CD14-positive monocyte (primary cell): ENCODE measurements around the gene MUC12. TPM values are rescaled to one million over a fixed set of nuclear protein-coding genes. Genes with fewer than 3 reads are reported as not detected.
A peak's percentile ranks its signal among the peaks of the same experiment; 100 is the strongest.
"Not testable (repeated sequence)": the region's sequence is repeated elsewhere in the genome, so short reads cannot be mapped to it uniquely, and the experiment has no call there.

Experiments used
- DNase-seq, 3 donors: peaks; one replicate each; pipeline ENCODE4 v3.0.0-alpha.2; 2011 to 2022
- H2AFZ ChIP-seq: 2 replicates; pipeline ENCODE4 v1.6.0; 2012; ENCODE audit warnings: mild to moderate bottlenecking, low read depth, low read length, inconsistent platforms; ENCODE audit not compliant: insufficient read depth, poor library complexity, severe bottlenecking
- H3K27ac ChIP-seq, 2 donors: 1 replicate in 1 of 2; 2 replicates in 1 of 2; pipeline ENCODE4 v1.5.1; 2012 to 2013; ENCODE audit warnings: low read length in 2 of 2, control low read depth in 1 of 2, inconsistent platforms in 1 of 2, low read depth in 1 of 2, mild to moderate bottlenecking in 1 of 2
- H3K27me3 ChIP-seq, 2 donors: one replicate each; pipeline versions ENCODE4 v1.6.0 to v1.6.1; 2011 to 2013; ENCODE audit warnings: low read length in 2 of 2; ENCODE audit not compliant: control insufficient read depth in 2 of 2, insufficient read depth in 2 of 2
- H3K36me3 ChIP-seq, 2 donors: replicated peaks in 1 of 2; 1 replicate in 1 of 2; 2 replicates in 1 of 2; pipeline versions ENCODE4 v1.5.1 to v1.6.1; 2012 to 2013; ENCODE audit warnings: low read length in 2 of 2, control low read depth in 1 of 2, inconsistent platforms in 1 of 2, mild to moderate bottlenecking in 1 of 2; ENCODE audit not compliant: insufficient read depth in 2 of 2, control insufficient read depth in 1 of 2
- H3K4me1 ChIP-seq, 2 donors: 1 replicate in 1 of 2; 2 replicates in 1 of 2; pipeline versions ENCODE4 v1.5.1 to v1.6.1; 2012 to 2013; ENCODE audit warnings: low read length in 2 of 2, control low read depth in 1 of 2, inconsistent platforms in 1 of 2, mild to moderate bottlenecking in 1 of 2, moderate library complexity in 1 of 2; ENCODE audit not compliant: insufficient read depth in 2 of 2, control insufficient read depth in 1 of 2
- H3K4me2 ChIP-seq: replicated peaks from 2 replicates; pipeline ENCODE3; 2012; ENCODE audit warnings: low read length, moderate library complexity, mild to moderate bottlenecking; ENCODE audit not compliant: poor library complexity, severe bottlenecking; ENCODE audit errors: extremely low read depth
- H3K4me3 ChIP-seq, 3 experiments: fragments of 200-600 bp in 1 of 3; sonication (generic) in 1 of 3; replicated peaks in 1 of 3; 1 replicate in 2 of 3; 2 replicates in 1 of 3; pipeline ENCODE4 v1.5.1; 2011 to 2013; ENCODE audit warnings: low read length in 3 of 3, mild to moderate bottlenecking in 3 of 3, control low read depth in 2 of 3, low read depth in 2 of 3, inconsistent platforms in 1 of 3, moderate library complexity in 1 of 3
- H3K79me2 ChIP-seq: 2 replicates; pipeline ENCODE4 v1.6.0; 2012; ENCODE audit warnings: mild to moderate bottlenecking, control low read depth, inconsistent platforms, low read length, moderate library complexity; ENCODE audit not compliant: insufficient read depth
- H3K9ac ChIP-seq: 2 replicates; pipeline ENCODE4 v1.6.0; 2017; ENCODE audit warnings: low read length, mild to moderate bottlenecking; ENCODE audit not compliant: insufficient read depth, poor library complexity, severe bottlenecking
- H3K9me3 ChIP-seq, 2 donors: replicated peaks in 1 of 2; 1 replicate in 1 of 2; 2 replicates in 1 of 2; pipeline versions ENCODE4 v1.5.1 to v1.6.1; 2012 to 2013; ENCODE audit warnings: low read length in 2 of 2, control low read depth in 1 of 2; ENCODE audit not compliant: control insufficient read depth in 1 of 2, insufficient read depth in 1 of 2
- H4K20me1 ChIP-seq: 2 replicates; pipeline ENCODE4 v1.6.0; 2012; ENCODE audit warnings: mild to moderate bottlenecking, low read length, control low read depth, moderate library complexity; ENCODE audit not compliant: insufficient read depth
- H3K27ac Mint-ChIP-seq, 7 donors: one replicate each; pipeline ENCODE4 v1.8.0; 2020; ENCODE audit warnings: mild to moderate bottlenecking in 7 of 7, mixed read lengths in 7 of 7, moderate library complexity in 6 of 7, inconsistent platforms in 2 of 7
- H3K27me3 Mint-ChIP-seq, 3 donors: one replicate each; pipeline ENCODE4 v1.8.0; 2021 to 2022; ENCODE audit warnings: low read depth in 3 of 3, mild to moderate bottlenecking in 3 of 3, mixed read lengths in 3 of 3, moderate library complexity in 3 of 3, inconsistent platforms in 1 of 3
- H3K36me3 Mint-ChIP-seq, 2 donors: one replicate each; pipeline ENCODE4 v1.8.0; 2020; ENCODE audit warnings: mixed read lengths in 2 of 2, inconsistent platforms in 1 of 2, mild to moderate bottlenecking in 1 of 2
- H3K4me1 Mint-ChIP-seq: one replicate; pipeline ENCODE4 v1.8.0; 2020; ENCODE audit warnings: mild to moderate bottlenecking, mixed read lengths
- H3K4me3 Mint-ChIP-seq, 2 donors: one replicate each; pipeline ENCODE4 v1.8.0; 2020; ENCODE audit warnings: mild to moderate bottlenecking in 2 of 2, mixed read lengths in 2 of 2, moderate library complexity in 1 of 2
- H3K9me3 Mint-ChIP-seq, 7 donors: one replicate each; pipeline ENCODE4 v1.8.0; 2020 to 2022; ENCODE audit warnings: mixed read lengths in 7 of 7, mild to moderate bottlenecking in 6 of 7, moderate library complexity in 6 of 7, inconsistent platforms in 2 of 7
- CTCF ChIP-seq: fragments of 200-600 bp; IDR thresholded peaks from one replicate; pipeline ENCODE4 v1.8.0; 2022; ENCODE audit warnings: antibody characterized with exemption, mild to moderate bottlenecking
- WGBS: methylation state at CpG from one replicate; pipeline ENCODE4 v1.1.5; 2013; ENCODE audit warnings: missing lambda C conversion rate; ENCODE audit not compliant: insufficient coverage; 5-methylcytosine and 5-hydroxymethylcytosine counted together
- intact Hi-C, 2 donors: fragments of 100-400 bp; cut with micrococcal nuclease; formaldehyde crosslinking; loops; one replicate each; pipeline versions ENCODE4 v1.15.0 to v1.15.1; 2023
- polyA plus RNA-seq, 3 donors: library from polyadenylated mRNA; depleted of rRNA in 1 of 3; unstranded in 2 of 3; stranded (reverse) in 1 of 3; fragments of 300-500 nt in 2 of 3; fragments of >200 nt in 1 of 3; fragmentation: Illumina TruSeq in 2 of 3; gene quantifications; 1 replicate in 2 of 3; 2 replicates in 1 of 3; pipeline ENCODE4 v1.2.3, GENCODE V29; 2012 to 2021

MUC12 gene
- polyA plus RNA-seq, 3 donors, result 0.44 TPM; not detected in 2

GRCh38 chr7:100936167-100936566, 33.2 kb upstream of the MUC12 start:
- H3K36me3 ChIP-seq, H4K20me1 ChIP-seq, H3K9ac ChIP-seq, H3K9me3 ChIP-seq, H3K4me2 ChIP-seq, H3K27me3 ChIP-seq, H3K4me3 ChIP-seq, H2AFZ ChIP-seq, H3K4me3 Mint-ChIP-seq, H3K4me1 ChIP-seq, DNase-seq, H3K4me1 Mint-ChIP-seq, H3K27ac ChIP-seq, H3K79me2 ChIP-seq, H3K27ac Mint-ChIP-seq, H3K36me3 Mint-ChIP-seq, intact Hi-C loops: not testable (repeated sequence)
- Mint-ChIP-seq H3K9me3 (peaks cover 5 to 35% (median 21%) of the 10 kb centered on the region in 7 donors), H3K27me3 (peaks cover 8 to 14% (median 9%) of the 10 kb centered on the region in 3 donors)
- 100% methylated on average over 4 of the region's 7 CpGs for WGBS

GRCh38 chr7:100942045-100942774, 27.2 kb upstream of the MUC12 start:
- Histone ChIP-seq H3K9ac (no peak overlapping the region), H3K27ac (no peak overlapping the region), H4K20me1 (no peaks in the 10 kb centered on the region), H3K36me3 (no peaks in the 10 kb centered on the region), H2AFZ (no peak overlapping the region), H3K4me3 (no peak overlapping the region), H3K27me3 (no peaks in the 10 kb centered on the region), H3K9me3 (peaks cover 5 to 10% of the 10 kb centered on the region in 2 donors), H3K4me2 (no peak overlapping the region), H3K4me1 (no peaks in the 10 kb centered on the region), H3K79me2 (no peaks in the 10 kb centered on the region)
- 39% methylated on average over 2 of the region's 9 CpGs for WGBS
- intact Hi-C loops, result no loop called here
- Mint-ChIP-seq H3K4me1 (no peaks in the 10 kb centered on the region), H3K27me3 (peaks cover 12 to 19% (median 13%) of the 10 kb centered on the region in 3 donors), H3K36me3 (no peaks in the 10 kb centered on the region), H3K4me3 (peak overlapping the region in 1 of 2 donors; percentile 7), H3K27ac (no peak overlapping the region), H3K9me3 (peaks cover 5 to 32% (median 25%) of the 10 kb centered on the region in 7 donors)
- no peak for DNase-seq
- no peak for TF ChIP-seq CTCF
